NCI-H1092 treated with DMSO at 0.1 percent for 48 hours (cell line): ENCODE data around the gene EPHB2.
"Not testable (repeated sequence)": the region's sequence is repeated elsewhere in the genome, so short reads cannot be mapped to it uniquely, and the experiment has no call there.

Source experiments
- DNase-seq: peaks from one replicate; lab custom pipeline; 2025; lab: John Stamatoyannopoulos, UW

Gene EPHB2

GRCh38 chr1:22915816-22916470, 205.3 kb downstream of the EPHB2 start:
- DNase-seq, result peak; percentile 69

- peak; percentile 91 for DNase-seq
Observed at GRCh38 chr1:22916471-22916820, 205.8 kb downstream of the EPHB2 start.

GRCh38 chr1:22917989-22918388, 207.3 kb downstream of the EPHB2 start:
- no peak for DNase-seq

- no peak for DNase-seq
Observed at GRCh38 chr1:22918644-22919043, 208.0 kb downstream of the EPHB2 start.

- no peak for DNase-seq
Observed at GRCh38 chr1:22919341-22920025, 208.8 kb downstream of the EPHB2 start.

- no peak for DNase-seq
Observed at GRCh38 chr1:22920026-22920733, 209.5 kb downstream of the EPHB2 start.

- no peak for DNase-seq
Observed at GRCh38 chr1:22920734-22921451, 210.3 kb downstream of the EPHB2 start.

GRCh38 chr1:22921452-22922126, 210.9 kb downstream of the EPHB2 start:
- DNase-seq, result no peak

GRCh38 chr1:22922640-22923039, 212.0 kb downstream of the EPHB2 start:
- no peak for DNase-seq

GRCh38 chr1:22925111-22925510, 214.5 kb downstream of the EPHB2 start:
- no peak for DNase-seq

- DNase-seq, result peak; percentile 63
Observed at GRCh38 chr1:22930240-22930912, 219.7 kb downstream of the EPHB2 start.

- DNase-seq, result no peak
Observed at GRCh38 chr1:22932803-22933470, 222.3 kb downstream of the EPHB2 start.

- no peak for DNase-seq
Observed at GRCh38 chr1:22935433-22935832, 224.8 kb downstream of the EPHB2 start.

GRCh38 chr1:22936681-22937080, 226.0 kb downstream of the EPHB2 start:
- no peak for DNase-seq

- DNase-seq, result no peak
Observed at GRCh38 chr1:22941257-22941656, 230.6 kb downstream of the EPHB2 start.

- DNase-seq, result no peak
Observed at GRCh38 chr1:22944346-22945055, 233.9 kb downstream of the EPHB2 start.

- not testable (repeated sequence) for DNase-seq
Observed at GRCh38 chr1:22945171-22945570, 234.5 kb downstream of the EPHB2 start.

GRCh38 chr1:22949822-22950331, 239.2 kb downstream of the EPHB2 start:
- peak; percentile 88 for DNase-seq

GRCh38 chr1:22951796-22952195, 241.2 kb downstream of the EPHB2 start:
- no peak for DNase-seq

- no peak for DNase-seq
Observed at GRCh38 chr1:22952694-22953056, 242.0 kb downstream of the EPHB2 start.
